ENCODE results near the gene SYT9.

DNA sequence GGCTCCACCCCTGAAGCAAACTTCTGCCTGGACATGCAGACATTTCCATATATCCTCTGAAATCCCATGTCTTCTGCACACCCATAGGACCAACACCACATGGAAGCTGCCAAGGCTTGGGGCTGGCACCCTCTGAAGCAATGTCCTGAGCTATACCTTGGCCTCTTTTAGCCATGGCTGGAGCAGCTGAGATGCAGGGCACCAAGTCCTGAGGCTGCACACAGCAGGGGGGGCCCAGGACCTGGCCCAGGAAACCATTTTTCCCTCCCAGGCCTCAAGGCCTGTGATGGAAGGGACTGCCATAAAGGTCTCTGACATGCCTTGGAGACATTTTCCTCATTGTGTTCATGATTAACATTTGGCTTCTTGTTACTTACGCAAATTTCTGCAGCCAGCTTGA lies 34.5 kb downstream of the SYT9 start:
- TF ChIP-seq PAX5 (IDR thresholded peaks at IDR 0.05; ENCODE audit: borderline replicate concordance, low read depth, low read length) (no peak), BCL3 (IDR thresholded peaks at IDR 0.05; ENCODE audit: borderline replicate concordance, insufficient read depth, low read depth, low read length, poor library complexity, severe bottlenecking) (no peak)

Data from GM12878 (cell line).